Measurements from ENCODE around the gene SETD7.

Gene SETD7

DNA sequence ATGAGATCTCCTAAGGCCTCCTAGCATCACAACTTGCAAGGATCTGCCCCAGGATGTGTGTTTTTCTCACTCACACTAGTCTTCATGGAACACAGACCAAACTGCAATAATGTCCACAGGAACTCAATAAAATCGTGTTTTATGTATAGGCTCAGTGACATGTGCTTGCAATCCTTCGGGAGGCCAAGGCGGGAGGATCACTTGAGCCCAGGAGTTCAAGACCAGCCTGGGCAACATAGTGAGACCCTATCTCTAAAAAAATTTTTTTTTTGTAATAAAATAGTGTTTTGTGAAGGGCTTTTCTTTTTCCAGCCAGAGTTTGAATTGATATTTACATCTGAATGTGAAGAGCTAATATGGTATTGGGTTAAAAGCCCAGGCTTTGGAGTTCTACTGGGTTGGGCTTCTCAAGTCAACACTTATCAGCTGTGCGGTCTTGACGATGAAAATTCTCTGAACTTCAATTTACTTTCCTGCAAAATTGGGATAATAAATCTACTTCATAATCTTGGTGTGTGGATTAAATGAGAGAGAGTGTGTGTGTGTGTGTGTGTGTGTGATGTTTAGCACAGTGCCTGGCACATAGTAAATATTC is 38.7 kb upstream of the SETD7 start:
- ChIA-PET POLR2A (interaction anchor here (1.6 to 2.8 kb wide), 2 partner anchors 12 to 38 kb away, joined by 5 to 17 read pairs; partner anchors contain the start of gene SETD7), CTCF (interaction anchor here (0.6 to 2.0 kb wide), 3 partner anchors 9 to 281 kb away, joined by 3 to 8 read pairs (median 7); no protein-coding TSS in a partner anchor)

DNA sequence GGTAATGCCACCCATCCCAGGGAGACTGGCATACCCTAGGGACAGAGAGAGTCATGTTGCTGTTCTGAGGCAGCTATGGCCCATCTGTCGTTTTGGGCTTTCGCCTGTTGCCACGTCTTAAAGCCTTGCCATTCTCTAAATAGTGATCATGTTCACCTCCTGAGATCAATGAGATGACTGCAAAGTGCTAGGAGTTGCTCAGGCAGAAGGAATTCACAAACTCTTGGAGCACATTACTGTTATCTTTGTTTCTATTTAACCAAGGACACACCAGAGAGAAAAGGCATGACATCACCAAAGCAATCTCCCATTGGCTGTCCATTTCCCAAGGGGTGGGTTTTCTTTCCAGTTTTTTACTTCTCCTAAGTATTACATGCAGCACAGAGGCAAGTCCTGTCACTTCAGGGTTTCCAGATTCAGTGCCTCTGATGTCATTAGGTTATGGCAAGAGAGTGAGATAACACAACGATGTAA is 37.1 kb upstream of the SETD7 start:
- peak; percentile 60 for DNase-seq (ENCODE audit: extremely low spot score)
- ChIA-PET POLR2A (interaction anchor here (1.0 to 2.8 kb wide), 3 partner anchors 13 to 578 kb away, joined by 3 to 17 read pairs (median 5); partner anchors contain the start of genes NOCT and SETD7), CTCF (interaction anchor here (0.6 to 2.0 kb wide), 5 partner anchors 10 to 767 kb away, joined by 3 to 8 read pairs (median 3); no protein-coding TSS in a partner anchor)
- TF ChIP-seq, protein P1, sequence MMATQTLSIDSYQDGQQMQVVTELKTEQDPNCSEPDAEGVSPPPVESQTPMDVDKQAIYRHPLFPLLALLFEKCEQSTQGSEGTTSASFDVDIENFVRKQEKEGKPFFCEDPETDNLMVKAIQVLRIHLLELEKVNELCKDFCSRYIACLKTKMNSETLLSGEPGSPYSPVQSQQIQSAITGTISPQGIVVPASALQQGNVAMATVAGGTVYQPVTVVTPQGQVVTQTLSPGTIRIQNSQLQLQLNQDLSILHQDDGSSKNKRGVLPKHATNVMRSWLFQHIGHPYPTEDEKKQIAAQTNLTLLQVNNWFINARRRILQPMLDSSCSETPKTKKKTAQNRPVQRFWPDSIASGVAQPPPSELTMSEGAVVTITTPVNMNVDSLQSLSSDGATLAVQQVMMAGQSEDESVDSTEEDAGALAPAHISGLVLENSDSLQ (IDR thresholded peaks at IDR 0.05) = peak; percentile 45; the same call in 1 of the 2 replicates
- TF ChIP-seq CTBP1 (IDR thresholded peaks at IDR 0.05; ENCODE audit: borderline replicate concordance) = no peak

More for the DNA sequence above, 38.7 kb upstream of the SETD7 start:
- no peak for DNase-seq (ENCODE audit: extremely low spot score)
- TF ChIP-seq HDGF (IDR thresholded peaks at IDR 0.05; ENCODE audit: borderline replicate concordance) (no peak), CTBP1 (IDR thresholded peaks at IDR 0.05; ENCODE audit: borderline replicate concordance) (no peak), L3MBTL2 (conservative IDR thresholded peaks at IDR 0.05) (no peak), FOXA1 (IDR thresholded peaks at IDR 0.05) (no peak), ZNF384 (IDR thresholded peaks at IDR 0.05) (no peak), NFRKB (IDR thresholded peaks at IDR 0.05) (no peak), FOXK2 (IDR thresholded peaks at IDR 0.05) (no peak), SP1 (IDR thresholded peaks at IDR 0.05) (no peak), TARDBP (IDR thresholded peaks at IDR 0.05) (no peak), SUZ12 (IDR thresholded peaks at IDR 0.05) (no peak), LEF1 (IDR thresholded peaks at IDR 0.05; ENCODE audit: borderline replicate concordance) (no peak), BHLHE40 (IDR thresholded peaks at IDR 0.05; ENCODE audit: borderline replicate concordance) (no peak), ARNT (IDR thresholded peaks at IDR 0.05) (no peak), FOXM1 (IDR thresholded peaks at IDR 0.05; ENCODE audit: borderline replicate concordance) (no peak), ELF4 (IDR thresholded peaks at IDR 0.05) (no peak)
- TF ChIP-seq, protein P1 (IDR thresholded peaks at IDR 0.05) = no peak

DNA sequence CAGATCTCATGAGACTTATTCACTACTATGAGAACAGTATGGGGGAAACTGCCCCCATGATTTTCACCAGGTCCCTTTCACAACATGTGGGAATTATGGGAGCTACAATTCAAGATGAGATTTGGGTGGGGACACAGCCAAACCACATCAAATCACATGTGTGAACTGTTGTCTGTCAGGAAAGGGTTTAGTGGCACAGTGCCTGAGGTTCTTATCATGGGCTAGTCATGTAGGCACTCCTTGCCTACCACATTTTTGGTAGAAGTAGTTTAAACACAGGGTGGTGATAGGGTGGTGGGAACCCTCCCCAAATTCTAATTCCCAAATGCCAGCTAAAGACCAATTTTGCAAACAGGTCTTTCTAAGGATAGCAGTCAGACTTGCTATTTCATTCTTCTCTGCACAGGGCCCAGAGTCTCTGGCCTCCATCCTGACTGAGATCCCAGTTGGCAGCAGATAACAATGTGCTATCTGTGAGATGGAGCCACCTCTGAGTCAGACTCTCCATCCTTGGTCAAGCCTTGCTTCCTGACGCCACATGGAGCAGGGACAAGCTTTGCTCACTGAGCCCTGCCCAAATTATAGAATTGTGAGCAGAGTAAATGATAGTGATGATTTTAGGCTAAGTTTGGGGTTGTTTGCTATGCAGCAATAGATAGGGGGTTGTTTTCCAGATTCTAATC is 33.5 kb upstream of the SETD7 start:
- DNase-seq (ENCODE audit: extremely low spot score) = no peak
- CTCF ChIA-PET = no interaction called here
- POLR2A ChIA-PET = interaction anchor here (1.0 kb wide), 1 partner anchor 17 kb away, joined by 4 read pairs; no protein-coding TSS in a partner anchor
- TF ChIP-seq SP1 (IDR thresholded peaks at IDR 0.05) = no peak
- TF ChIP-seq FOXK2 (IDR thresholded peaks at IDR 0.05) = no peak
- TF ChIP-seq FOXA1 (IDR thresholded peaks at IDR 0.05) = no peak
- TF ChIP-seq, protein P1 (IDR thresholded peaks at IDR 0.05) = no peak
- no peak for TF ChIP-seq NFRKB (IDR thresholded peaks at IDR 0.05)
- no peak for TF ChIP-seq BHLHE40 (IDR thresholded peaks at IDR 0.05; ENCODE audit: borderline replicate concordance)
- TF ChIP-seq CTBP1 (IDR thresholded peaks at IDR 0.05; ENCODE audit: borderline replicate concordance) = no peak
- no peak for TF ChIP-seq TARDBP (IDR thresholded peaks at IDR 0.05)
- TF ChIP-seq ARNT (IDR thresholded peaks at IDR 0.05) = no peak
- no peak for TF ChIP-seq ELF4 (IDR thresholded peaks at IDR 0.05)
- no peak for TF ChIP-seq ZNF384 (IDR thresholded peaks at IDR 0.05)
- no peak for TF ChIP-seq SUZ12 (IDR thresholded peaks at IDR 0.05)

DNA sequence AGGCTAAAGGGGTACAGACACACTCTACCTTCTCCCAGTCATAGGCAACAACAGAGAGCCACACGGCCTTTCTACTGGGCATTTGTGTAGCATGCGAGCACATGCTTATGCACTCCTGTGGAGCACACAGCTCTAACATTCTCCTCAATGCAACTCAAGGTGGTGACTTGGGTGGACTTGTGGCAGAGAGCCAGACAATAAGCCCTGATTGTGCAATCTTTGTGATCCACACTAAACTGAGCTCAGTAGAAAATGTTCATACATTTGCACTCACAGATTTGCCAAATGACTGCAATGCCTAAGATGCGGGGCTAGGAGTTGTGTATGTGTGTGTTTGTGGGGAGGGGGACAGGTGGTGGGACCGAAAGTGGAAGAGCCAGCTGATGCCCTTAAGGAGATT is 31.4 kb upstream of the SETD7 start:
- TF ChIP-seq SP1 (IDR thresholded peaks at IDR 0.05) (no peak), ZNF384 (IDR thresholded peaks at IDR 0.05) (no peak), NFRKB (IDR thresholded peaks at IDR 0.05) (no peak), CTBP1 (IDR thresholded peaks at IDR 0.05; ENCODE audit: borderline replicate concordance) (no peak), FOXM1 (IDR thresholded peaks at IDR 0.05; ENCODE audit: borderline replicate concordance) (no peak), SUZ12 (IDR thresholded peaks at IDR 0.05) (no peak), ARNT (IDR thresholded peaks at IDR 0.05) (no peak), L3MBTL2 (conservative IDR thresholded peaks at IDR 0.05) (no peak)
- TF ChIP-seq, protein P1 (IDR thresholded peaks at IDR 0.05) = no peak
- CTCF ChIA-PET = no interaction called here
- POLR2A ChIA-PET = interaction anchor here (0.9 to 3.4 kb wide), 2 partner anchors 10 to 31 kb away, joined by 3 to 10 read pairs; partner anchors contain the start of gene SETD7
- no peak for DNase-seq (ENCODE audit: extremely low spot score)

DNA sequence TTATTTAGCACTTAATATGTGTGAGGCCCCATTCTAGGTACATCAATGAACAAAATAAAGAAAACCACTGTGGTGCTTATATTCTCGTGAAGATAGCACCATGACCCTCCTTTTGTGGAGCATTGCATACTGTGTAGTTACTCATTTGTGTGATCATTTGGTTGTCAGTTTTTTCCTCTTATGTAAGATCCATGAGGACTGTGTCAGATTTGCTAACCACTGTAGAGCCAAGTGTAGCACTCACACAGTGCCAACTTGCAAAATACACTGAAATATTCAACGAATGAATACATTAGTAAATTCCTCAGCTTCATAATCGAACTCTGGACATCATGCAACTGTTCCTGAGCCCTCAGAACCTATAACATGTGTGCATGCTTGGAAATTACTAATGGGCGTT is 29.5 kb upstream of the SETD7 start:
- ChIA-PET POLR2A (interaction anchor here (3.4 kb wide), 1 partner anchor 29 kb away, joined by 10 read pairs; the partner anchor contains the start of gene SETD7), CTCF (interaction anchor here (0.7 to 1.6 kb wide), 3 partner anchors 18 to 72 kb away, joined by 3 to 6 read pairs (median 3); no protein-coding TSS in a partner anchor)
- no peak for TF ChIP-seq FOXK2 (IDR thresholded peaks at IDR 0.05)
- no peak for TF ChIP-seq ELF4 (IDR thresholded peaks at IDR 0.05)
- no peak for TF ChIP-seq FOXM1 (IDR thresholded peaks at IDR 0.05; ENCODE audit: borderline replicate concordance)
- no peak for DNase-seq (ENCODE audit: extremely low spot score)

Data from HEK293T (cell line).